ENCODE results near the gene DNAH7.

The DNAH7 gene

DNA sequence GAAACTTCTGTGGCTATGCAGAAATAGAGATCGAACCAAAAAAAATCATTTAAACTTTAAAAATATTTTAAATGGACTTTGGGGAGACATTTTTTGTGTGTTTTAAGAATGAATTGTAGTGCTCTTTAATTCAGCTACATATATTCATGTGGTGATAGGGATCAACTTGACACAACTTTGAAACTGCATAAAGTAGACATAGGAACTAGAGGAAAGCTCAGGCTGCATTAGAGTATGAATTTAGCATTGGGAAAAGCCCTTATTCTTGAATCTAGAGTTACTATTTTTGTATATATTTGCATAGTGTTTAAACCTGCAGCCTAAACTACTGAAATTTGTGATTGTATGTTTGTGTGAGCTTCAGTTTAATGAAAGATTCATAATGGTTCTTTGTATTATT is 333.3 kb downstream of the DNAH7 start:
- no peak overlapping the region for H3K9ac ChIP-seq (ENCODE audit: low read length)
- no peaks in the 10 kb centered on the region for H3K4me1 ChIP-seq (ENCODE audit: control insufficient read depth, low read depth, low read length)
- no peaks in the 10 kb centered on the region for H3K9me3 ChIP-seq (ENCODE audit: control insufficient read depth, low read depth, low read length)
- no peaks in the 10 kb centered on the region for H3K27me3 ChIP-seq (ENCODE audit: control insufficient read depth, insufficient read depth, low read length)
- no peak overlapping the region for H3K27ac ChIP-seq (ENCODE audit: low read length)
- peaks cover 36% of the 10 kb centered on the region for H3K36me3 ChIP-seq (ENCODE audit: control insufficient read depth, low read depth, low read length)
- H3K4me3 ChIP-seq (ENCODE audit: low read length), result no peak overlapping the region

GRCh38 chr2:195734931-195735330 is 333.7 kb downstream of the DNAH7 start:
- Histone ChIP-seq H3K4me1 (ENCODE audit: control insufficient read depth, low read depth, low read length) (no peaks in the 10 kb centered on the region), H3K4me3 (ENCODE audit: low read length) (no peak overlapping the region), H3K36me3 (ENCODE audit: control insufficient read depth, low read depth, low read length) (peaks cover 40% of the 10 kb centered on the region), H3K9me3 (ENCODE audit: control insufficient read depth, low read depth, low read length) (no peaks in the 10 kb centered on the region), H3K27ac (ENCODE audit: low read length) (no peak overlapping the region), H3K9ac (ENCODE audit: low read length) (no peak overlapping the region), H3K27me3 (ENCODE audit: control insufficient read depth, insufficient read depth, low read length) (no peaks in the 10 kb centered on the region)

DNA sequence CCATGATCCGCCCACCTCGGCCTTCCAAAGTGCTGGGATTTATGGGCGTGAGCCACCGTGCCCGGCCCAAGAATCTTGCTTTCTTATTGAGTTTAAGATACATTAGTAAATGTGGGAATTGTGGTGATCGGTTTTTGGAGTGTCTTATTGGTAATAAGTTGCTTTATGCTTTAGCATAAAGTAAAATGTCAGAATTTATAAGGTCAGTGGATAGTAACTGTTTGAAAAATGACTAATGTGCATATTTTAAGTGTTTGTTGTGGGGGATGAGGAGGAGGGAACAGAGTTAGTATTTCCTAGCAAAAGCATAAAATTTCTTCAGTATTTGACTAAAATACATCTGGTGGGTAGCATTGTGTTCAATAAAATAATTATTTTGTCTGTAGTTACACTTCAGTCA is 334.2 kb downstream of the DNAH7 start:
- no peak overlapping the region for H3K9ac ChIP-seq (ENCODE audit: low read length)
- H3K27ac ChIP-seq (ENCODE audit: low read length), result no peak overlapping the region
- H3K4me1 ChIP-seq (ENCODE audit: control insufficient read depth, low read depth, low read length), result no peaks in the 10 kb centered on the region
- H3K27me3 ChIP-seq (ENCODE audit: control insufficient read depth, insufficient read depth, low read length), result no peaks in the 10 kb centered on the region
- peaks cover 40% of the 10 kb centered on the region for H3K36me3 ChIP-seq (ENCODE audit: control insufficient read depth, low read depth, low read length)
- no peak overlapping the region for H3K4me3 ChIP-seq (ENCODE audit: low read length)
- H3K9me3 ChIP-seq (ENCODE audit: control insufficient read depth, low read depth, low read length), result no peaks in the 10 kb centered on the region

DNA sequence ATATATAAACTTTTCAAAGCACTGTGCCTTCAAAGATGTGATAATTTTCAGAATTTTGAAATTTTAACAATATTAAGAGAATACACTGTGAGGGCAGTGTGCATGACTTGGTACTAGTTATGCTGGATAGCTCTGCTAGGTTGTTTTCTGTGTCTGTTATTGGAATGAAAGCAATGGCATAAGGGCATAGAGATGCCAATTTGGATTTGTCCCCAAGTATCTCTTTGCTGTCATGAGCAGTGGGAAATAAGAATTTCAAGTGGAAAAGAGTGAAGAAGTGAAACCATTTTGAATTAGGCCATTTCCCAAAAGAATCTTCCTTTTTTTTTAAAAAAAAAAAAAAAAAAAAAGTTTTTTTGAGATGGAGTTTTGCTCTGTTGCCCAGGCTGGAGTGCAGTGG is 334.8 kb downstream of the DNAH7 start:
- Histone ChIP-seq H3K27ac (ENCODE audit: low read length) (no peak overlapping the region), H3K9ac (ENCODE audit: low read length) (no peak overlapping the region), H3K4me3 (ENCODE audit: low read length) (no peak overlapping the region), H3K9me3 (ENCODE audit: control insufficient read depth, low read depth, low read length) (no peaks in the 10 kb centered on the region), H3K27me3 (ENCODE audit: control insufficient read depth, insufficient read depth, low read length) (no peaks in the 10 kb centered on the region), H3K4me1 (ENCODE audit: control insufficient read depth, low read depth, low read length) (no peaks in the 10 kb centered on the region), H3K36me3 (ENCODE audit: control insufficient read depth, low read depth, low read length) (peaks cover 40% of the 10 kb centered on the region)

DNA sequence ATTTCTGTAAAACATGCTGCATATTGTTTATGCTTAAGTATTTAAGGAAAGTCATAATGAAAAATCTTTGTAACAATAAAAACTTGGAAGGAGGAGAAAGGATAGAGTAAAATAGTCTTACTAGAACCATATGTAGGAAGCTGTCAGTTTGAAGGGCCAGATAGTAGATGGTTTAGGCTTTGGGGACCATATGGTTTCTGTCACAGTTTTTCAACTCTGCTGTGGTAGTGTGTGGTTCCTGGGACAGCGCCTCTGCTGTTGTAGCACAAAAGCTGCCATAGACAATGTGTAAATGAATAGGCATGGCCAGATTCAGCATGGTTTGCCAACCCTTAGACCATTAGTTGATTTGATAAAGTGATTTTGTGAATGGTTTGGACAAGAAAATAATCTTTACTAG is 336.1 kb downstream of the DNAH7 start:
- Histone ChIP-seq H3K9ac (ENCODE audit: low read length) (no peak overlapping the region), H3K4me3 (ENCODE audit: low read length) (no peak overlapping the region), H3K4me1 (ENCODE audit: control insufficient read depth, low read depth, low read length) (no peaks in the 10 kb centered on the region), H3K9me3 (ENCODE audit: control insufficient read depth, low read depth, low read length) (no peaks in the 10 kb centered on the region), H3K36me3 (ENCODE audit: control insufficient read depth, low read depth, low read length) (peaks cover 50% of the 10 kb centered on the region), H3K27me3 (ENCODE audit: control insufficient read depth, insufficient read depth, low read length) (no peaks in the 10 kb centered on the region), H3K27ac (ENCODE audit: low read length) (no peak overlapping the region)

DNA sequence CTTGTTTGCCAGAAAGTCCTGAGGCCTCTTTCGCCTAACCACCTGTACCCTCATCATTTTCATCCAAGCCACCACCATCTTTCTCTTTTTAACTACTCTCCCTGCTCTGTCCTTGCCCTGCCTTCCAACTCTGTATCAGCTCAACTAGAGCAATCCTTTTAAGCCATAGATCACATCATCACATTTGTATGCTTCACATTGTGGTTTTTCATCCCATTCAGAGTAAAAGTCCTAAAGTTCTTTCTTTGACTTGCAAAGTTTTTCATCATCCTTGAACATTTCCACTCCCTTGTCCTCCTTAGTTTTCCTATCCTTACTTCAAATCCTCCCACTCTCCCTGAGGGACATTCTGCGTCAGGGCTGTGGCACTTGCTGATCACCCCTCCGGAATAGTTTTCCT is 337.7 kb downstream of the DNAH7 start:
- Histone ChIP-seq H3K9ac (ENCODE audit: low read length) (no peak overlapping the region), H3K27ac (ENCODE audit: low read length) (no peak overlapping the region), H3K9me3 (ENCODE audit: control insufficient read depth, low read depth, low read length) (no peaks in the 10 kb centered on the region), H3K4me3 (ENCODE audit: low read length) (no peak overlapping the region), H3K27me3 (ENCODE audit: control insufficient read depth, insufficient read depth, low read length) (no peaks in the 10 kb centered on the region), H3K36me3 (ENCODE audit: control insufficient read depth, low read depth, low read length) (peaks cover 44% of the 10 kb centered on the region), H3K4me1 (ENCODE audit: control insufficient read depth, low read depth, low read length) (no peaks in the 10 kb centered on the region)

GRCh38 chr2:195727106-195727505 is 341.5 kb downstream of the DNAH7 start:
- H3K9me3 ChIP-seq (ENCODE audit: control insufficient read depth, low read depth, low read length), result no peaks in the 10 kb centered on the region
- H3K36me3 ChIP-seq (ENCODE audit: control insufficient read depth, low read depth, low read length), result peaks cover 43% of the 10 kb centered on the region
- no peak overlapping the region for H3K27ac ChIP-seq (ENCODE audit: low read length)
- no peaks in the 10 kb centered on the region for H3K4me1 ChIP-seq (ENCODE audit: control insufficient read depth, low read depth, low read length)
- no peaks in the 10 kb centered on the region for H3K27me3 ChIP-seq (ENCODE audit: control insufficient read depth, insufficient read depth, low read length)
- H3K4me3 ChIP-seq (ENCODE audit: low read length), result no peak overlapping the region
- H3K9ac ChIP-seq (ENCODE audit: low read length), result no peak overlapping the region

GRCh38 chr2:195722075-195722474 is 346.6 kb downstream of the DNAH7 start:
- no peaks in the 10 kb centered on the region for H3K9me3 ChIP-seq (ENCODE audit: control insufficient read depth, low read depth, low read length)
- no peak overlapping the region for H3K4me3 ChIP-seq (ENCODE audit: low read length)
- H3K27ac ChIP-seq (ENCODE audit: low read length), result no peak overlapping the region
- H3K4me1 ChIP-seq (ENCODE audit: control insufficient read depth, low read depth, low read length), result no peaks in the 10 kb centered on the region
- no peak overlapping the region for H3K9ac ChIP-seq (ENCODE audit: low read length)
- no peaks in the 10 kb centered on the region for H3K27me3 ChIP-seq (ENCODE audit: control insufficient read depth, insufficient read depth, low read length)
- peaks cover 48% of the 10 kb centered on the region for H3K36me3 ChIP-seq (ENCODE audit: control insufficient read depth, low read depth, low read length)

DNA sequence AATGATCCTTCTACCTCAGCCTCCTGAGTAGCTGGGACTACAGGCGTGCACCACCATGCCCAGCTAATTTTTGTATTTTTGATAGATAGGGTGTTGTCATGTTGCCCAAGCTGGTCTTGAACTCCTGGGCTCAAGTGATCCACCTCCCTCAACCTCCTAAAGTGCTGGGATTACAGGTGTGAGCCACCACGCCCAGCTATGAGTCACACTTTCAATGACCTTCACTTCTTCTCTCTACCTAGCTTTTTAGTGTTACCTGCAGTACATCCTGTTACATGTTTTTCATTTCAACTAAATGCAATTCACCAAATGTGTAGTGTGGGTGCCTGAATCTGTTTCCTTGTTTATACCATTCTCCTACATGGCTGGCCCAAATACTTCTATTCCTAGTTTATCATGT is 347.6 kb downstream of the DNAH7 start:
- no peak overlapping the region for H3K27ac ChIP-seq (ENCODE audit: low read length)
- no peak overlapping the region for H3K9ac ChIP-seq (ENCODE audit: low read length)
- H3K27me3 ChIP-seq (ENCODE audit: control insufficient read depth, insufficient read depth, low read length), result no peaks in the 10 kb centered on the region
- H3K36me3 ChIP-seq (ENCODE audit: control insufficient read depth, low read depth, low read length), result peaks cover 58% of the 10 kb centered on the region
- no peaks in the 10 kb centered on the region for H3K4me1 ChIP-seq (ENCODE audit: control insufficient read depth, low read depth, low read length)
- H3K9me3 ChIP-seq (ENCODE audit: control insufficient read depth, low read depth, low read length), result no peaks in the 10 kb centered on the region
- no peak overlapping the region for H3K4me3 ChIP-seq (ENCODE audit: low read length)

GRCh38 chr2:195716466-195716865 is 352.2 kb downstream of the DNAH7 start:
- Histone ChIP-seq H3K27ac (ENCODE audit: low read length) (no peak overlapping the region), H3K27me3 (ENCODE audit: control insufficient read depth, insufficient read depth, low read length) (no peaks in the 10 kb centered on the region), H3K4me1 (ENCODE audit: control insufficient read depth, low read depth, low read length) (no peaks in the 10 kb centered on the region), H3K36me3 (ENCODE audit: control insufficient read depth, low read depth, low read length) (peaks cover 62% of the 10 kb centered on the region), H3K4me3 (ENCODE audit: low read length) (no peak overlapping the region), H3K9me3 (ENCODE audit: control insufficient read depth, low read depth, low read length) (no peaks in the 10 kb centered on the region), H3K9ac (ENCODE audit: low read length) (no peak overlapping the region)

DNA sequence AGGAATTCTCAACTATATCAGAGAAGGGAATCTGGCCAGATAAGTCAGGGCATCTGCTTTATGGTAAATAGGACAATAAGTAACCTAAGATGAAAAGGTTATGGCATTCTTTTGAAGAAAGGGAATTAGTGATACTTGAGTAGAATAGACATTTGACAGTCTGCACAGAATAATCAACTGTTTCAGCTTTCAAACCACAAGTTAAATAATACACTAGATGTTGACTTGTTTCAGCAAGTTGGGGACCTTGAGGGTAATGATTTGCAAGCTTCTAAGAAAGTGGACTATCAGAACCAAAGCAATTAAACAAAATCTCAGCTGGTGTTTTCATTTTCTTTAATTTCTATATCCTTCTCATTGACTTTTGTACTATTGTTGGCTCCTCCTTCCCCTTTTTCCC is 357.2 kb downstream of the DNAH7 start:
- peaks cover 34% of the 10 kb centered on the region for H3K36me3 ChIP-seq (ENCODE audit: control insufficient read depth, low read depth, low read length)
- H3K9me3 ChIP-seq (ENCODE audit: control insufficient read depth, low read depth, low read length), result no peaks in the 10 kb centered on the region
- H3K4me3 ChIP-seq (ENCODE audit: low read length), result no peak overlapping the region
- no peaks in the 10 kb centered on the region for H3K4me1 ChIP-seq (ENCODE audit: control insufficient read depth, low read depth, low read length)
- H3K27ac ChIP-seq (ENCODE audit: low read length), result no peak overlapping the region
- H3K9ac ChIP-seq (ENCODE audit: low read length), result no peak overlapping the region
- no peaks in the 10 kb centered on the region for H3K27me3 ChIP-seq (ENCODE audit: control insufficient read depth, insufficient read depth, low read length)

- peaks cover 22% of the 10 kb centered on the region for H3K36me3 ChIP-seq (ENCODE audit: control insufficient read depth, low read depth, low read length)
- H3K27ac ChIP-seq (ENCODE audit: low read length), result no peak overlapping the region
Measured at GRCh38 chr2:195709901-195710806, 358.5 kb downstream of the DNAH7 start.

More at GRCh38 chr2:195709901-195710806, 358.5 kb downstream of the DNAH7 start:
- Histone ChIP-seq H3K9ac (ENCODE audit: low read length) (no peak overlapping the region), H3K4me1 (ENCODE audit: control insufficient read depth, low read depth, low read length) (peaks cover 9% of the 10 kb centered on the region), H3K27me3 (ENCODE audit: control insufficient read depth, insufficient read depth, low read length) (no peaks in the 10 kb centered on the region), H3K9me3 (ENCODE audit: control insufficient read depth, low read depth, low read length) (no peaks in the 10 kb centered on the region), H3K4me3 (ENCODE audit: low read length) (no peak overlapping the region)
